NCI-H345 (cell line): ENCODE measurements around the gene MYCBPAP.
"Not testable (repeated sequence)": the region's sequence is repeated elsewhere in the genome, so short reads cannot be mapped to it uniquely, and the experiment has no call there.

ENCODE experiments used
- DNase-seq: peaks from one replicate; lab custom pipeline; 2025; lab: John Stamatoyannopoulos, UW

The MYCBPAP gene

GRCh38 chr17:50472286-50472685, 36.0 kb upstream of the MYCBPAP start:
- no peak for DNase-seq

DNA sequence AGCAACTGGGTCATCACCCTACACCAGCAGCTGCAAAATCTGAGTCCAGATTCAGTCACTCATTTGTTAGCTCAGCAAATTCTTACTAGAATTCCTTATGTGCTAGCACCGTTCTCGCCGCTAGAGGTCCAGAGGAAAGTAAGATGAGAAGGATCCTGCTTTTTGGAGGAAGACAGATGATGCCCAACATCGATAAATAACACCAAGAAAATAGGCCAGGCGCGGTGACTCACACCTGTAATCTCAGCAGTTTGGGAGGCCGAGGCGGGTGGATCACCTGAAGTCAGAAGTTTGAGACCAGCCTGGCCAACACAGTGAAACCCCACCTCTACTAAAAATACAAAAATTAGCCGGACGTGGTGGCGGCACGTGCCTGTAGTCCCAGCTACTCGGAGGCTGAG, 35.5 kb upstream of the MYCBPAP start:
- DNase-seq = not testable (repeated sequence)

DNA sequence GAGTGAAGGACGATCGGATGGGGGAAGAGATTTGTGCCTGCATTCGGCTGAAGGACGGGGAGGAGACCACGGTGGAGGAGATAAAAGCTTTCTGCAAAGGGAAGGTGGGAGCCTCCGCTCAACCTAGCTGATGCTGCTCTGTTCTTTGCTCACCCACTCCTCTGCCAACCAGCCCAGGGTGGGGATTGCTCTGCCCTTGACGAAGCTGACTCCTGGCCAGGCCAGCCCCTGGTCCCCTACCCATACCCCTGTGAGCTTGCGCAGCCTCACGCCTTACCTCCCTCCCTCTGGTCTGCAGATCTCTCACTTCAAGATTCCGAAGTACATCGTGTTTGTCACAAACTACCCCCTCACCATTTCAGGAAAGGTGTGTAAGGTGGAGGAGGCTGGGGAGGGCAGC, 34.3 kb upstream of the MYCBPAP start:
- no peak for DNase-seq

- DNase-seq = no peak
Observed at GRCh38 chr17:50474523-50474922, 33.7 kb upstream of the MYCBPAP start.

- no peak for DNase-seq
Observed at GRCh38 chr17:50475362-50475761, 32.9 kb upstream of the MYCBPAP start.

DNA sequence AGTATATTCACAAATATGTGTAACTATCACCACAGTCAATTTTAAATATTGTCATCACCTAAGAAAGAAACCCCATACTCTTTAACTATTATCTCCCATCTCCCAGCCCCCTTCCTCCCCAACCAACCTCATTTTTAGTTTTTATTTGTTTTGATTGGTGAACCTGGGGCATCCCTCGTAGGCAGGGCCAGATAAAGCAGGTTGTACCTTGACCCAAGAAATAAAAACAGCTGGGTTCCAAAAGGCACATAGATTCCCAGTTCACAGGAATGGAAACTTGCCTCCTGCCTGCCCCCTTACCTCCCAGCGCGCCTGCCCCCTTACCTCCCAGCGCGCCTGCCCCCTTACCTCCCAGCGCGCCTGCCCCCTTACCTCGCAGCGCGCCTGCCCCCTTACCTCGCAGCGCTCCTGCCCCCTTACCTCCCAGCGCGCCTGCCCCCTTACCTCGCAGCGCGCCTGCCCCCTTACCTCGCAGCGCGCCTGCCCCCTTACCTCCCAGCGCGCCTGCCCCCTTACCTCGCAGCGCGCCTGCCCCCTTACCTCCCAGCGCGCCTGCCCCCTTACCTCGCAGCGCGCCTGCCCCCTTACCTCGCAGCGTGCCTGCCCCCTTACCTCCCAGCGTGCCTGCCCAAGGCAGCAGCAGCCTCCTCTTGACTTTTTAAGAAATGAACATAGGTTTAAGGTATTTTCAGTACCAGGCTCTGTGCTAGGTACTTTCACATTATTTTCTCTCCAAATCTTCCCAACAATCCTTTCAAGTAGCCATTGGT, 32.3 kb upstream of the MYCBPAP start:
- DNase-seq = not testable (repeated sequence)

- no peak for DNase-seq
Observed at GRCh38 chr17:50476545-50477315, 31.5 kb upstream of the MYCBPAP start.

DNA sequence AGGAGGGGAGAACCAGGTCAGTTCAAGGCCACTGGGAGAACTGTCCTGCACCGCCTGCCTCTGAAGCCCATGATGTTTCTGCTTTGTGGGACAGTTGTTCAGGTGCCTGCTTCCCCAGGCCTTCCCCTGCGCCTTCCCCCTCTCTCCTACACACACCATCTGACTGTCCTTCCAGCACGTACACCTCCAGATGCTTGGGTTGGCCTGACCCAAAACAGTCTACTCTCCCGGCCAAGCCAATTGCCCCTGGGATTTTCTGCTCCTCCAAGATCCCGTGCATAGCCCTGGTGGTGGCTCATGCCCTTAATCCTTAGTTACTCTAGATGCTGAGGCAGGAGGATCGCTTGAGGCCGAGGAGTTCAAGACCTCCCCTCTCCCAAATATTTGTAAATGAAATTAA, 30.3 kb upstream of the MYCBPAP start:
- no peak for DNase-seq

DNA sequence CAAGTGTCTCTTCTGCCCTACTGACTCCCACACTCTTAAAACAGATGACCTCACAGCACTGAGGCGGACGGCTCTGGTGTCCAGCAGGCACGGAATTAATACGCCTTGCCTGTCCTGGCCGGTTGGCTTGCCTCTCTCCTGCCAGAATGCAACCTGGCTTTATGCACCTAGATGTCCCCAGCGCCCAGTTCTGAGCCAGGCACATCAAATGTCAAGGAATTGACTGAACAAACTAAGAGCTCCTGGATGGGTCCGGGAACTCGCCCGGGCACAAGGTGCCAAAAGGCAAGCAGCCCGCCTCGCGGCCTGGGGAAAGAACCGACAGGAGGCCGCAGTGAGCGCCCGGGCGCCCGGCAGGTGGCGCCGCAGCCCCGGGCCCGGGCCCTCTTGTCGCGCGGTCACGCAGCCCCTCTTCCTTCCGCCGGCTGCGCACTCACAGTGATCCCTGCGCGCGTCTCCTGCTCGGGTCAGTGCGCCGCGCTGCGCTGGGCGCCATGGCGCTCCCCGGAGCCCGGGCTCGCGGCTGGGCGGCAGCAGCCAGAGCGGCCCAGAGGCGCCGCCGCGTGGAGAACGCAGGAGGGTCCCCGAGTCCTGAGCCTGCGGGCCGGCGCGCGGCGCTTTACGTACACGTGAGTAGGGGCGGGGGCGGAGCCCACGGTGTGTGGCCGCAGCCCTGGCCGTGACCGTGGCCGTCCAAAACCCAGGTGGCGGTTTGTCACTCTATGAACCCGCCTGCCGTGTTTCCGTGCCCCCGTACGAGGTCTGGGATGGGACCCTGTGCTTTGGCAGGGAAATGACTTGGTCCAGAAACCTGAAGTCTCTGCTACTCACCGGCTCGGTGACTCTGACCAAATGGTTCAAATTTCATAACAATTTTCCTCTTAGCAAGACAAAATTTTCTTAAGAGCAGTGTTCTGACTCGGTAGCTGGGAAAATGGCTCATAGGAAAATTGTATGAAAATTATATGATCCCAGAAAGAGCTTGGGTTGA, 29.6 kb upstream of the MYCBPAP start, which contains the start of gene RSAD1:
Gene RSAD1 (plus strand): TSS at position 470 of the 991 bp plus-strand sequence. CDS start 25 bp downstream, at position 495.
- peak; percentile 83 for DNase-seq

DNA sequence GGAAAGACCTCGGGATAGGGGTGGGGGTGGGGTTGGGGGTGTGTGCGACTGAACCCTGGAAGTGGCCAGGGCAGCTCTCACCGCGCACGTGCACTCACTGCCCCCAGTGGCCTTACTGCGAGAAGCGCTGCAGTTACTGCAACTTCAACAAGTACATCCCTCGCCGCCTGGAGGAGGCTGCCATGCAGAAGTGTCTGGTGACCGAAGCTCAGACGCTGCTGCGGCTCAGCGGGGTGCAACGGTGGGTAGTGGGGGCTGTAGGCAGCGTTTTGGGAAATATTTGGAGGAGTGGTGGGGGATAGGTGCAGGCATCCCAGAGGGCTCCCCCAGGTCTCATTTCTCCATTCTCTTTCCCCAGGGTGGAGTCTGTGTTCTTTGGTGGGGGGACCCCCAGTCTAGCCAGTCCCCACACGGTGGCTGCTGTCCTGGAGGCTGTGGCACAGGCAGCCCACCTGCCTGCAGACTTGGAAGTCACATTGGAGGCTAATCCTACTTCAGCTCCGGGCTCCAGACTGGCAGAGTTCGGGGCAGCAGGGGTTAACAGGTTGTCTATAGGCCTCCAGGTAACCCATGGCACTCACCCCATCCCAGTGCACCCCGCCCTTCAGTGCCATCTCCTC, 28.6 kb upstream of the MYCBPAP start:
- peak; percentile 79 for DNase-seq

- DNase-seq = no peak
Observed at GRCh38 chr17:50480142-50480764, 28.0 kb upstream of the MYCBPAP start.

- DNase-seq = no peak
Observed at GRCh38 chr17:50480854-50481490, 27.3 kb upstream of the MYCBPAP start.

DNA sequence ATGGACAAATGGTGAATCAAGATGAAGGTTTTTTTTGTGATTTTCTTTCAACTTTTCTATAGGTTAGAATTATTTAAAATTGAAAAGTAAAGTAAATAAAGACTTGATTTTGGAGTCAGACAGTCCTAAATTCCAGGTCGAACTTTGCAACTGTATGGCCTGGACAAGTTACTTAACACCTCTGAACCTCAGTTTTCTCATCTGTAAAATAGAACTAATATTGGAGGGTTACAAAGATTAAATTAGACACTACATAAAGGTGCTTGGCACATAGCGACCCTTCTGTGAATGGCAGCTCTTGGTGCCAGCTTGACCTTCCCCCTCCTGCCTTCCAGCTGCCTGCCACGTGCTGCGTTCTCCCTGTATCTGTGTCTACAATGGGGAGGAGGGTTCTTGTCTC, 26.6 kb upstream of the MYCBPAP start:
- no peak for DNase-seq

- no peak for DNase-seq
Observed at GRCh38 chr17:50482110-50482509, 26.1 kb upstream of the MYCBPAP start.

GRCh38 chr17:50482516-50482915, 25.7 kb upstream of the MYCBPAP start:
- DNase-seq = peak; percentile 59

DNA sequence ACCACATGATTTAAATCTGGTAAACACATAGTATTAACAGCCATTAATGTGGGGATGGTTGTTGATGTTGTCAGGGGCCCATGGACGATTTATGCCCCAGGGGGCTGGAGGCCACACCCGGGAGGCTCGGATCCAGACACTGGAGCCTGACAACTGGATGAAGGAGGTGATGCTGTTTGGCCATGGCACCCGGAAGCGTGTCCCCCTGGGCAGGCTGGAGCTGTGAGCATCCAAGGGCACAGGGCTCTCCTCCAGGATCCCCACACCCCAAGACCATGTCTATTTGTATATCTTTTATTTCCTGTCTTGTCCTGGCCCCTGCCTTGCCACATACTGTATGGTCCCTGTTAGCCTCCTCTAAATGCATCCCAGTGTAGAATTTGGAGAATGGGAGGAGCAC, 25.0 kb upstream of the MYCBPAP start:
- no peak for DNase-seq

GRCh38 chr17:50484386-50485155, 23.7 kb upstream of the MYCBPAP start:
- DNase-seq = no peak

DNA sequence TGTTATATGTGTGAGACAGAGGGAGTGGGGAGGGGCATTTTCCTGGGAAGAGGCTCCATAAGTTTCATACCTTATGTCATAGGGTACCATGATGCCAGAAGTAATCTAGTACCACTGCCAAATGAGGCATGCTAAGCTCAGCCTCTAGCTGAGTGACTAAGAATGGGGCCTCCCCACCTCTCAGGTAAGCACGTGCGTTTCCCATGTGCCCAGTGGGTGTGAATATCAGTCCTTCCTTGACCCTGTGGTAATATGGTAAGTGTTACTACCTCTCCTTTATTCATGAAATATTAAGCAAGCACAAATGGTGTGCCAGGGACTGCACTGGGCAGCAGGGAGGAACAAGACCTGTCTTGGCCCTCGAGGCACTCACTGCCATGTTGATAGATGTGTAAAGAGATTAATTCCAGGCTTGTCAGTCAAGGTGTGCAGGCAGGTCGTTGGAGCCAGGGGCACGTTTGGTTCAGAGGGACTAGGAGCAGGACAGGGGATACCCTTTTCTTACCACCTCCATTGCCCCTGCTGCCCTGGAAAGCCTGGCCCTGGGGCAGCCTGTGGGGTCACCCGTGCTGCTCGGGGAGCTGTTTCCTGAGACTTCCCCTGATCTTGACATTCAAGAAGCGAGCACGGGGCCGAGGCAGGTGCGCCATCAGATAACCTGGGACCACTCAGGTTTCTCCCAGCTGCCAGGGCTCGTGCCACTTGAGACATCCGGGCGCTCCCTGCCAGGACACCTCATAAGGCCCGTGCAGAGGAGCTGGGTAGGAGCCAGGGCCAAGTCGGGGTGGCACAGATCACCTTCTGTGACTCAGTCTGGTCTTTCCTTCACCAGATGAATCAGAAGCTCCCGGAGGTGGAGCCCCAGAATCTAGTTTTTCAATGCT, 20.8 kb upstream of the MYCBPAP start:
- no peak for DNase-seq

DNA sequence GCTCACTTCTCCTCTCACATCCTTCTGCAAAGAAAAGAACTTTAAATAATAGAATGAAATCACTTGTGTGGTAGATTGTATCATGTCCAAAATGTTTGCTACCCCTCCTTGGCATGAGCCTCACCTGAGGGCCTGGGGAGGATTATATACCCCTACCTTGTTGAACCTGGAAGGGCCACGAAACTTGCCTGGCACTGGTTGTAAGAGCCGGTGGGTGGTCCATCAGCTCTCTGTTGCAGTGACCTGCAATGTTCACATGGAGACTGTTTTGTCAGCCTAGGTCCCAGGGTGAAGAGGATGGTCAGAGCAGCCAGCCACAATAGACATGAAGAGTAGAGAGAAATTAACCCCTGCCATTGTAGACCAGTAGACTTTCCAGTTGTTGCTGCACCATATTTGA, 19.4 kb upstream of the MYCBPAP start:
- DNase-seq = no peak
